ENCODE results near the gene FADS6.

FADS6 gene

GRCh38 chr17:74892974-74893911 lies at the start of gene FADS6:
FADS6 (minus strand) TSS chr17:74893633; CDS start chr17:74893595, 38 bp downstream.
- no peak for DNase-seq

GRCh38 chr17:74941128-74941725 lies 47.8 kb upstream of the FADS6 start:
- DNase-seq = no peak

GRCh38 chr17:74939534-74939933 lies 46.1 kb upstream of the FADS6 start:
- DNase-seq = no peak

DNA sequence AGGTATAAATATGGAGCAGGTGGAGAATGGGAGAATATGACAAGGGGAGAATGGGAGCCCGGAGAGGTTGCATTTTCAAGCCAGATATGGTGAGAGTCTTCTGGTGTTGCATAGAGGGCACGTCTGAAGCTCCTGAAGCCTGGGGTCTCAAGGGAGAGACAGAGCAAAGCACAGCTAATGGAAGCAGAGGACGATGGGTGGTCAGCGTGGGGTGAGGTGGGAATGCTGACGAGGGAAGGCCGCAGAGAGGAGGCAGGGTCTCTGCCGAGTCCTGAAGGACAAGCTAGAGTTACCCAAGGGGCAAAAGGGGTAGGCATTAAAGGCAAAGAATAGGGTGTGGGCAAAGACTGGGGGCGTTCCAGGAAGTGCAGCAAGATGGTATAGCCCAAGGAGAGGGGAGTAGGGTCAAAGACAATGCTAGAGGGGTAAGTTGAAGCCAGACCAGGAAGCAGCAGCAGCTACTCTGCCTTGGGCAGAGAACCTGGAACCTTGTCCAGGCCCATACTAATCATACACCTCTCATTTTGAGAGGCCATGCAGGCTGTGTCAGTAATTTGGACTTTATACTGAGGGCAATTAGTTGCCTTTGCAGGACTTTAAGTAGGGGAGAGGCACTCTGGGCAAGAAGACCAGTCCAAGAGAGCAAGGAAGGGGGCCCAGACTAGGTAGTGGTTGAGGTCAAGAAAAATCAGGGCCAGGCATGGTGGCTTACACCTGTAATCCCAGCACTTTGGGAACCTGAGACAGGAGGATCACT lies 44.9 kb upstream of the FADS6 start:
- DNase-seq = no peak

- no peak for DNase-seq
Observed at GRCh38 chr17:74937064-74938051, 43.9 kb upstream of the FADS6 start.

GRCh38 chr17:74936470-74936799 lies 43.0 kb upstream of the FADS6 start:
- DNase-seq = no peak

DNA sequence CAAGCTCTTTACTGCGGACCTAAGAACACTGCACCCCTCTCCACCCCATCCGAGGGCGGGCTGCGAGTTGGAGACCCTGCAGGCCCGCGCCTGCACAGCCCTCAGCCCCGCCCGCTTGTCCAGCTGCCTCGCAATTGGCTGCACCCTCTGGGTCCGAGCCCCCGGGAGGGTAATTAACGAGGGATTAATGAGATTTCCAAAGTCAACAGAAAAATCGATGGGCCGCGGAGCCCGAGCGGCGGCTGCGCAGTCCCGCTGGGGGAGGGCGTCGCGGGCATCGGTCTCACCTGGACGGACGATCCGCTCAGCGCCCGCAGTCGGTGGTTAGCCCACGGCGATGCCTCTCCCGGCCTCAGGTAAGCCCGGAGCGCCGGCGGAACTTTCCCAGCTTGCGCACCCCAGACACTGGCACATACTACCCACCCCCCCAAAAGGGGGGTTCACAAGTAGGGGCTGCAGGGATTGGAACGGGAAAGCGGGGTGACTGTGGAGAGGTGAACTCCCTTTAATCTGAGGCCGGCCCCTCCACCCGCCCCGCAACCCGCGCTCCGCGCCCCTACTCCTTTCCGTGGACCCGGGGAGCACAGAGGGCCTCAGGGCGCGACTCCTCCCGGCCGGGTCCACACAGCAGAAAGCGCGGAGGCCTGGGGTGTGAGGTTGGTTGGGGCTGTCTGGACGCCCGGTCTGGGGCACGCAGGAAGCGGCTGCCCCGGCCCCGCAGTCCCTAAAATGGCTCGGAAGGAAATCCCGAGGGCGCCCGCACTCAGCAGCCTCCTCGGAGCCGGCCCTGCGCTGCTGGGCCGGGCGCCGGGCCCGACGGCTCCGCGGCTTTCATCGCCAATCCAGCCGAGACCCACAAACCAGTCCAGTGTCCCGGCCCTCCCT lies 42.4 kb upstream of the FADS6 start, which contains the start of gene OTOP3:
OTOP3 (plus strand) TSS at position 314 of the 885 bp plus-strand sequence; CDS start at position 338, 24 bp downstream.
- DNase-seq = no peak

- DNase-seq = no peak
Observed at GRCh38 chr17:74935048-74935447, 41.6 kb upstream of the FADS6 start.

- DNase-seq = no peak
Observed at GRCh38 chr17:74930535-74931036, 37.2 kb upstream of the FADS6 start.

DNA sequence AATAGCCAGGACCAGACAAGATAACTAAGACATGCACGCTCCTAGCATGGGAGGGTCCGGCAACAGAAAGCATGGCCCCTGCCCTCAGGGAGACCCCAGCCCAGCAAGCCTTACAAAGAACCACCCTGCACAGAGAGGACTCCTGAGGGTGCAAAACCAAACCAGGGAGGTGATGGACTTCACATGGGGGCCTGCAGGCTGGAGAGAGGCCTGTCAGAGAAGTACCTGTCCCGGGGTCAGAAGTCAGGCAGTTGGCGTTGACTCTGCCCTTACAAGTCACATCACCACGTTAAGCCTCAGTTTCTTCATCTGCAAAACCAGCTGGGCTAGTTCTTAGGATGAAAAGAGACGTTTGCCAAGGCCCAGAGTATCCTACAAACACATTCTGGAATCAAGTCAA lies 35.4 kb upstream of the FADS6 start:
- no peak for DNase-seq

GRCh38 chr17:74925242-74925641 lies 31.8 kb upstream of the FADS6 start:
- DNase-seq = no peak

DNA sequence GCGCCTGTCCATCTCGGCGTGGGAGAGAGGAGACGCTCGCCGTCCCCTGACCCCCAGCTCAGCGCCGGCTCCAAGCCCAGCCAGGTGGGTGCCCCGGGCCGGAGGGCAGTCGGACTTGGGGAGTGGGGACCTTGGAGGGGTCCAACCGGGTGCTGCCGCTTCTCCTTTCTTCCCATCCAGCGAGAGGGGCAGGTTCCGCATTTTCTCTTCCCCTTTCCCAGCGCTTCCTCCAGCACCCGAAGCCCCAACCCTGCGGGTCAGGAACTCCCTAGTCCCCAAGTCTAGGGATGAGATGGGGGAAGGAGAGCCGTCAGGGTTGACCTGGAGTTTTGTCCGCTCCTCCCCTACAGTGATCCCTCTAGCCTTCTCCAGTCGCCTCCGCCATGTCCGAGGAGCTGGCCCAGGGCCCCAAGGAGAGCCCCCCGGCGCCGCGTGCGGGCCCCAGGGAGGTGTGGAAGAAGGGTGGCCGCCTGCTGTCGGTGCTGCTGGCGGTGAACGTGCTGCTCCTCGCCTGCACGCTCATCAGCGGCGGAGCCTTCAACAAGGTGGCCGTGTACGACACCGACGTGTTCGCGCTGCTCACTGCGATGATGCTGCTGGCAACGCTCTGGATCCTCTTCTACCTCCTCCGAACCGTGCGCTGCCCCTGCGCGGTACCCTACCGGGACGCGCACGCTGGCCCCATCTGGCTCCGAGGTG lies 31.0 kb upstream of the FADS6 start, which contains the start of gene OTOP2:
OTOP2 (plus strand) TSS at position 24 of the 699 bp plus-strand sequence; CDS start at position 384, 360 bp downstream.
- no peak for DNase-seq

DNA sequence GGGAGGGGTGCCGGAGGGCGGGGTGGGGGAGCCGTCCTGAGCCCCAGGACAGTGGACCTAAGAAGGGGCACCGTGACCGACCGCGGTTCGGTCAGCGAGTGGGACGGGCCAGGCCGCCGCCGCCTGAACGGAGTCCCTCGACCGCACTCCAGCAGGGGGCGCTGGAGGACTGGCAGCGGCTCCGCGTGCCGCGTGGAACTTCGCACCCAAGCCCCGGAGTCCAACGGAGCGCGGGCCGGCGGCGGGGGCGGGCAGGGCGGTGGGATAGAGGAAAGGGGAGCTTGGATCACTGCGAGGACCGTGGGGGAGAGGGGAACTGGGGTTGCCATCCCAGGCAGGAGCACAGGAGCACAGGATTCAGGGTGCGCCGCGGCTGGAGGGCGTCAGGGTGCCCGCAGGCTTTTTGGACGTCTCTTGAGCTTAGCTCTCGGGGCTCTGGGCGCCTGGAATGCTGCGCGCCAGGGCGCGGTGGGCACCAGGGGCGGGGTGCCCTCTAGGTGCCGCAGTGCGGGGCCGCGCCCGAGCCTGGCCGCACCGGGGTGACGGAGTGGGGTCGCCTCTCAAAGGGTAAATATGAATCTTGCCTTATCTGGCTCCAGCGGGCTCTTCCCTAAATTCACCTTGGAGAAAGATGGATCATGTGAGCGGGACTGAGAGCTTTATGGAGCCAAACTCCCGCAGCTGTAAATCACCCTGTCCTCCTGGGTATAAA lies 30.3 kb upstream of the FADS6 start:
- DNase-seq = no peak

GRCh38 chr17:74922694-74923537 lies 29.5 kb upstream of the FADS6 start, which contains the start of gene USH1G:
USH1G (minus strand) TSS chr17:74923255; CDS start chr17:74923073, 182 bp downstream.
- DNase-seq = no peak

- DNase-seq = no peak
Observed at GRCh38 chr17:74922172-74922571, 28.7 kb upstream of the FADS6 start.

- no peak for DNase-seq
Observed at GRCh38 chr17:74921769-74922168, 28.3 kb upstream of the FADS6 start.

- no peak for DNase-seq
Observed at GRCh38 chr17:74921026-74921681, 27.7 kb upstream of the FADS6 start.

DNA sequence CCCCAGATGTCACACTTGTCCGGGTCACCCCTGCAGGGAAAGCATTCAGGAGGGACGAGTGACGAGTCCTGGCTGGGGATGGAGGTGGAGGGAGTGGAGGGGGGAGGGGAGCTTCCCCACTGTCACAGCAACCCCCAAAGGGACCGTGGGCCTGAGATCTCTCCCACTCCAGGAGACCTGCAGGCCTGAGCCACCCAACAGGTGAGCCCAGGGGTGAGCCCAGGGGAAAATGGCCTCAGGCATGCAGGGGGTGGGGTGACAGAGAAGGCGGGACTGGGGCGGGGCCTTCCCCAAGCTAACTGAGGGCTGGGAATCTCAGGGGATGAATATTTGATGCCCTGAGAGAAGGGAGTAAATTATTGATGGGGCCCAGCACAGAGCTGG lies 27.2 kb upstream of the FADS6 start:
- DNase-seq = no peak

Data from NCI-H2081 treated with DMSO at 0.1 percent for 48 hours (cell line).